MCF 10A (cell line): ENCODE measurements around the gene ELL2. TPM values are rescaled to one million over a fixed set of nuclear protein-coding genes. Genes with fewer than 3 reads are reported as not detected.

Source experiments
- BruUV-seq: library from RNA; stranded (reverse); fragments of 400-500 nt; replicated peaks from 2 replicates; lab custom pipeline; 2021; lab: Mats Ljungman, UMichigan
- CTCF ChIA-PET: fragments of 300-600 bp; sonication (Branson Sonifier 250); formaldehyde crosslinking; extraction: SDS; loops from one replicate; lab custom pipeline; 2021; ENCODE audit warnings: antibody characterized with exemption, inconsistent platforms; lab: Yijun Ruan, JAX
- POLR2A ChIA-PET: fragments of 300-600, 350-650 bp; sonication (Branson Sonifier 250); formaldehyde crosslinking; extraction: SDS; loops from one replicate; lab custom pipeline; 2020; ENCODE audit warnings: antibody characterized with exemption, inconsistent platforms; lab: Yijun Ruan, JAX
- DNase-seq: peaks from one replicate; pipeline ENCODE4 v3.0.0-alpha.2; 2018; ENCODE audit not compliant: unreplicated experiment
- H3K27ac Mint-ChIP-seq: one replicate; pipeline ENCODE4 v1.8.0; 2022; ENCODE audit warnings: mild to moderate bottlenecking, low read depth, mixed read lengths; ENCODE audit not compliant: unreplicated experiment
- H3K27me3 Mint-ChIP-seq: one replicate; pipeline ENCODE4 v1.8.0; 2022; ENCODE audit warnings: mixed read lengths; ENCODE audit not compliant: insufficient read depth, unreplicated experiment
- H3K36me3 Mint-ChIP-seq: one replicate; pipeline ENCODE4 v1.8.0; 2022; ENCODE audit warnings: mild to moderate bottlenecking, moderate library complexity, mixed read lengths; ENCODE audit not compliant: insufficient read depth, unreplicated experiment
- H3K4me1 Mint-ChIP-seq: one replicate; pipeline ENCODE4 v1.8.0; 2022; ENCODE audit warnings: mixed read lengths; ENCODE audit not compliant: insufficient read depth, unreplicated experiment
- H3K4me3 Mint-ChIP-seq: one replicate; pipeline ENCODE4 v1.8.0; 2022; ENCODE audit warnings: mild to moderate bottlenecking, moderate library complexity, mixed read lengths; ENCODE audit not compliant: unreplicated experiment
- H3K9me3 Mint-ChIP-seq: one replicate; pipeline ENCODE4 v1.8.0; 2022; ENCODE audit warnings: mixed read lengths; ENCODE audit not compliant: unreplicated experiment
- CTCF ChIP-seq: fragments of 200-600 bp; IDR thresholded peaks from one replicate; pipeline ENCODE4 v1.8.0; 2022; ENCODE audit warnings: antibody characterized with exemption, mild to moderate bottlenecking; ENCODE audit not compliant: unreplicated experiment
- intact Hi-C: fragments of 100-400 bp; cut with micrococcal nuclease; formaldehyde crosslinking; loops from 2 replicates; pipeline ENCODE4 v1.14.1; 2022
- total RNA-seq: library from RNA; stranded (reverse); gene quantifications from 2 replicates; pipeline ENCODE4 v1.2.3, GENCODE V29; 2022

ELL2 gene
- total RNA-seq, 1 experiment from 2014 or later: 147 TPM

- BruUV-seq: no TSS peak
- Mint-ChIP-seq H3K9me3 (no peaks in the 10 kb centered on the region), H3K36me3 (peaks cover 22% of the 10 kb centered on the region), H3K4me1 (peaks cover 36% of the 10 kb centered on the region), H3K27me3 (no peaks in the 10 kb centered on the region), H3K27ac (peak overlapping the region; percentile 91), H3K4me3 (peak overlapping the region; percentile 90)
- peak; percentile 86 for TF ChIP-seq CTCF
- POLR2A ChIA-PET: interaction anchor here (0.6 to 10.8 kb wide), 31 partner anchors 10 to 702 kb away, joined by 3 to 113 read pairs (median 5); partner anchors contain the start of gene CAST
- CTCF ChIA-PET: interaction anchor here (0.5 to 8.1 kb wide), 24 partner anchors 11 to 376 kb away, joined by 3 to 95 read pairs (median 4); no protein-coding TSS in a partner anchor
- intact Hi-C loops: loop anchor here (1.0 to 5.0 kb wide), 6 partner anchors 102 to 375 kb away; no protein-coding TSS in a partner anchor
- peak; percentile 76 for DNase-seq
Measured at GRCh38 chr5:95960667-95961616, 709 bp downstream of the ELL2 start.

GRCh38 chr5:95959888-95960666 is 1.6 kb downstream of the ELL2 start:
- Mint-ChIP-seq H3K4me3 (peak overlapping the region; percentile 90), H3K27ac (peak overlapping the region; percentile 91), H3K27me3 (no peaks in the 10 kb centered on the region), H3K36me3 (peaks cover 22% of the 10 kb centered on the region), H3K4me1 (peaks cover 43% of the 10 kb centered on the region), H3K9me3 (no peaks in the 10 kb centered on the region)
- peak; percentile 40 for DNase-seq
- ChIA-PET POLR2A (interaction anchor here (0.7 to 10.8 kb wide), 30 partner anchors 10 to 377 kb away, joined by 3 to 113 read pairs (median 5); no protein-coding TSS in a partner anchor), CTCF (interaction anchor here (0.6 to 8.1 kb wide), 23 partner anchors 10 to 879 kb away, joined by 3 to 95 read pairs (median 3); no protein-coding TSS in a partner anchor)
- intact Hi-C loops: loop anchor here (1.0 to 10.0 kb wide), 5 partner anchors 55 to 642 kb away; no protein-coding TSS in a partner anchor
- TF ChIP-seq CTCF: no peak
- TSS peak; percentile 29 for BruUV-seq

- peaks cover 51% of the 10 kb centered on the region for H3K4me1 Mint-ChIP-seq
- intact Hi-C loops: loop anchor here (5.0 to 10.0 kb wide), 2 partner anchors 54 to 643 kb away; no protein-coding TSS in a partner anchor
- CTCF ChIA-PET: interaction anchor here (0.5 to 8.1 kb wide), 22 partner anchors 9 to 880 kb away, joined by 3 to 95 read pairs (median 3); no protein-coding TSS in a partner anchor
Measured at GRCh38 chr5:95959051-95959887, 2.4 kb downstream of the ELL2 start.

More at GRCh38 chr5:95959051-95959887, 2.4 kb downstream of the ELL2 start:
- POLR2A ChIA-PET: interaction anchor here (0.6 to 10.8 kb wide), 32 partner anchors 9 to 377 kb away, joined by 3 to 113 read pairs (median 4); no protein-coding TSS in a partner anchor
- BruUV-seq: no TSS peak
- Mint-ChIP-seq H3K9me3 (no peaks in the 10 kb centered on the region), H3K4me3 (peak overlapping the region; percentile 90), H3K36me3 (peaks cover 22% of the 10 kb centered on the region), H3K27me3 (no peaks in the 10 kb centered on the region), H3K27ac (peak overlapping the region; percentile 91)
- peak; percentile 18 for DNase-seq
- no peak for TF ChIP-seq CTCF
